HFF-Myc (cell line): ENCODE data around the gene SLC12A7.

Source experiments
- DNase-seq: peaks from one replicate; pipeline ENCODE4 v3.0.0-alpha.2; 2011; ENCODE audit warnings: low read depth; ENCODE audit errors: extremely low read depth
- H3K4me3 ChIP-seq: replicated peaks from 2 replicates; pipeline ENCODE4 v1.5.1; 2011; ENCODE audit warnings: low read depth, mild to moderate bottlenecking, control low read depth, low read length
- CTCF ChIP-seq: IDR thresholded peaks from 2 replicates; pipeline ENCODE4 v1.5.1; 2012; ENCODE audit warnings: mild to moderate bottlenecking, low read depth, low read length, control low read depth; ENCODE audit errors: missing control alignments

Gene SLC12A7

DNA sequence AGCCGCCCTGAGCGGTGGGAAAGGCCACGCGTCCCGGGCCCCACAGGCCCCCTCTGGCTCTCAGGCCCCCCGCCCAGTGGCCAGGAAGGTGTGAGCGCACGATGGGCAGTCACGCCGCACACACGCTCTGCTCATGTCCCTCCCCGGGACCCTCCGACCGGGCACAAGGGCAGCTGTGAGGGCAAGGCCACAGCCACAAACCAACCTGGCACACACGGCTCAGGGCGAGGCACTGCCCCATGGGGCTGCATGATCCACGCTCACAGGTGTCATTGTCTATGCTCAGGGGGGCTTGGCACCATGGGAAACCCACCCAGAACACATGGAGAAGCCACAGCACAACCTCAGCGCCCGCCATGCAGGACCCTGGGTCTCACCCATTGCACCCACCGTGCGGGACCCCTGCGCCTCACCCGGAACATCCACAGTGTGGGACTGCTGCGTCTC is 51.3 kb downstream of the SLC12A7 start:
- no peak for TF ChIP-seq CTCF
- no peak overlapping the region for H3K4me3 ChIP-seq
- no peak for DNase-seq

DNA sequence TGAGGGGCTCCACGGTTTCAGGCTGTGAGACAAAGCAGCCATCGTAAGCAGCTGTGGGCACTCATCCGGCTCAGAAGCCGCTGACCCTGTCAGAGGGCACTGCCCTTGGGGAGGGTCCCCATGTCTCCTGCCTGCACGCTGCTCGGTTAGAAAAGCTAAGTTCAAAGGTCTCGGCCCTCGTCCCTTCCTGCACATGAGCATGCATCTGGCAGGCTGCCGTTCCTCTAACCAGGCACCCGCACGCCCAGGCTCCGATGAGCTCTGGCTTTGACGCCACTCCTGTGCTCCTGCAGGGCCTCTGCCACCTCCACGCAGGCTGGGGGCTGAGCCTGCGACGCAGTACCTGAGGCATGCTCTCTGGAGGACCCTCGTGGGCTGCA is 52.0 kb downstream of the SLC12A7 start:
- TF ChIP-seq CTCF = no peak
- no peak overlapping the region for H3K4me3 ChIP-seq
- no peak for DNase-seq

GRCh38 chr5:1058988-1059883 is 52.6 kb downstream of the SLC12A7 start:
- TF ChIP-seq CTCF = no peak
- H3K4me3 ChIP-seq = no peak overlapping the region
- no peak for DNase-seq

GRCh38 chr5:1058083-1058945 is 53.5 kb downstream of the SLC12A7 start:
- DNase-seq = no peak
- H3K4me3 ChIP-seq = no peak overlapping the region
- TF ChIP-seq CTCF = no peak

- no peak for TF ChIP-seq CTCF
- no peak overlapping the region for H3K4me3 ChIP-seq
- DNase-seq = no peak
These were observed 54.3 kb downstream of the SLC12A7 start for GRCh38 chr5:1057485-1058082.

- no peak for TF ChIP-seq CTCF
- DNase-seq = no peak
- H3K4me3 ChIP-seq = no peak overlapping the region
These were observed 55.0 kb downstream of the SLC12A7 start for GRCh38 chr5:1056611-1057484.
